Activated CD8-positive, alpha-beta T cell treated with anti-CD3 and anti-CD28 coated beads for 36 hours (primary cell): ENCODE results near the gene KAZN. TPM values are rescaled to one million over a fixed set of nuclear protein-coding genes. Genes with fewer than 3 reads are reported as not detected.

Experiments
- ATAC-seq: fragments of 200-7000 bp; cut with Tn5 transposase; one replicate; pipeline ENCODE4 v1.10.0; 2021; ENCODE audit warnings: mild to moderate bottlenecking, moderate library complexity
- CTCF ChIA-PET: fragments of 350-600 bp; sonication (Branson Sonifier 250); formaldehyde crosslinking; loops from one replicate; lab custom pipeline; 2021; ENCODE audit warnings: antibody characterized with exemption; lab: Charles Lee
- POLR2A ChIA-PET: fragments of 350-600 bp; sonication (Branson Sonifier 250); formaldehyde crosslinking; loops from one replicate; lab custom pipeline; 2021; ENCODE audit warnings: antibody characterized with exemption; lab: Charles Lee
- DNase-seq: peaks from one replicate; pipeline ENCODE4 v3.0.0-alpha.2; 2020
- H3K27ac Mint-ChIP-seq: one replicate; pipeline ENCODE4 v1.8.0; 2021; ENCODE audit warnings: mild to moderate bottlenecking, mixed read lengths
- H3K27me3 Mint-ChIP-seq: one replicate; pipeline ENCODE4 v1.8.0; 2021; ENCODE audit warnings: mixed read lengths
- H3K36me3 Mint-ChIP-seq: one replicate; pipeline ENCODE4 v1.8.0; 2021; ENCODE audit warnings: low read depth, mixed read lengths
- H3K4me1 Mint-ChIP-seq: one replicate; pipeline ENCODE4 v1.8.0; 2021; ENCODE audit warnings: low read depth, mixed read lengths
- H3K4me3 Mint-ChIP-seq: one replicate; pipeline ENCODE4 v1.8.0; 2021; ENCODE audit warnings: mild to moderate bottlenecking, moderate library complexity, mixed read lengths
- H3K9me3 Mint-ChIP-seq: one replicate; pipeline ENCODE4 v1.8.0; 2021; ENCODE audit warnings: mixed read lengths
- CTCF ChIP-seq: fragments of 200-600 bp; IDR thresholded peaks from one replicate; pipeline ENCODE4 v1.8.0; 2022; ENCODE audit warnings: antibody characterized with exemption, mild to moderate bottlenecking
- intact Hi-C: fragments of 100-400 bp; cut with micrococcal nuclease; formaldehyde crosslinking; loops from one replicate; pipeline ENCODE4 v1.10.0; 2022
- total RNA-seq, 2 experiments: library from RNA; stranded (reverse); gene quantifications; one replicate each; pipeline ENCODE4 v1.2.3, GENCODE V29; 2021

The KAZN gene
- total RNA-seq, 2 experiments from 2014 or later: 1.7 to 1.9 TPM

- no peak for DNase-seq
- H3K4me3 Mint-ChIP-seq: no peak overlapping the region
- H3K27me3 Mint-ChIP-seq: peaks cover 7% of the 10 kb centered on the region
- no peaks in the 10 kb centered on the region for H3K9me3 Mint-ChIP-seq
- TF ChIP-seq CTCF: no peak
- ChIA-PET CTCF (interaction anchor here (0.8 to 1.5 kb wide), 4 partner anchors 13 to 189 kb away, joined by 3 to 6 read pairs (median 3); no protein-coding TSS in a partner anchor), POLR2A (no interaction called here)
- no peaks in the 10 kb centered on the region for H3K36me3 Mint-ChIP-seq
- no peak for ATAC-seq
- intact Hi-C loops: no loop called here
- peaks cover 8% of the 10 kb centered on the region for H3K4me1 Mint-ChIP-seq
- no peak overlapping the region for H3K27ac Mint-ChIP-seq
Observed at GRCh38 chr1:15115542-15116330, 517.3 kb downstream of the KAZN start.

GRCh38 chr1:15116966-15117365, 518.5 kb downstream of the KAZN start:
- intact Hi-C loops: no loop called here
- peaks cover 7% of the 10 kb centered on the region for H3K27me3 Mint-ChIP-seq
- peaks cover 5% of the 10 kb centered on the region for H3K4me1 Mint-ChIP-seq
- no peak for ATAC-seq
- ChIA-PET POLR2A (no interaction called here), CTCF (interaction anchor here (1.0 to 1.2 kb wide), 3 partner anchors 12 to 207 kb away, joined by 3 to 4 read pairs (median 4); no protein-coding TSS in a partner anchor)
- no peak overlapping the region for H3K4me3 Mint-ChIP-seq
- no peaks in the 10 kb centered on the region for H3K9me3 Mint-ChIP-seq
- no peak for TF ChIP-seq CTCF
- DNase-seq: no peak
- H3K27ac Mint-ChIP-seq: no peak overlapping the region
- H3K36me3 Mint-ChIP-seq: no peaks in the 10 kb centered on the region

GRCh38 chr1:15117671-15118325, 519.3 kb downstream of the KAZN start:
- no peaks in the 10 kb centered on the region for H3K9me3 Mint-ChIP-seq
- no peak for DNase-seq
- no peaks in the 10 kb centered on the region for H3K36me3 Mint-ChIP-seq
- no peak overlapping the region for H3K4me3 Mint-ChIP-seq
- no peak for ATAC-seq
- TF ChIP-seq CTCF: no peak
- CTCF ChIA-PET: interaction anchor here (1.1 to 1.8 kb wide), 3 partner anchors 11 to 186 kb away, joined by 3 to 7 read pairs (median 4); no protein-coding TSS in a partner anchor
- peaks cover 7% of the 10 kb centered on the region for H3K27me3 Mint-ChIP-seq
- intact Hi-C loops: no loop called here
- POLR2A ChIA-PET: no interaction called here
- no peak overlapping the region for H3K27ac Mint-ChIP-seq
- no peaks in the 10 kb centered on the region for H3K4me1 Mint-ChIP-seq

GRCh38 chr1:15118579-15118978, 520.1 kb downstream of the KAZN start:
- ChIA-PET POLR2A (no interaction called here), CTCF (interaction anchor here (1.8 kb wide), 1 partner anchor 10 kb away, joined by 7 read pairs; no protein-coding TSS in a partner anchor)
- Mint-ChIP-seq H3K4me3 (no peak overlapping the region), H3K9me3 (no peaks in the 10 kb centered on the region), H3K27ac (no peak overlapping the region), H3K36me3 (no peaks in the 10 kb centered on the region), H3K4me1 (no peaks in the 10 kb centered on the region), H3K27me3 (peaks cover 7% of the 10 kb centered on the region)
- intact Hi-C loops: no loop called here
- DNase-seq (no peak), ATAC-seq (no peak)
- TF ChIP-seq CTCF: no peak
